C1 segment of cervical spinal cord (tissue), 14 donors: Measurements from ENCODE around the gene UBE2L5.
"Not testable (repeated sequence)": the region's sequence is repeated elsewhere in the genome, so short reads cannot be mapped to it uniquely, and the experiment has no call there.

Experiments used
- DNase-seq, 14 donors: peaks; one replicate each; lab custom pipeline; 2025; lab: John Stamatoyannopoulos, UW

Gene UBE2L5

DNA sequence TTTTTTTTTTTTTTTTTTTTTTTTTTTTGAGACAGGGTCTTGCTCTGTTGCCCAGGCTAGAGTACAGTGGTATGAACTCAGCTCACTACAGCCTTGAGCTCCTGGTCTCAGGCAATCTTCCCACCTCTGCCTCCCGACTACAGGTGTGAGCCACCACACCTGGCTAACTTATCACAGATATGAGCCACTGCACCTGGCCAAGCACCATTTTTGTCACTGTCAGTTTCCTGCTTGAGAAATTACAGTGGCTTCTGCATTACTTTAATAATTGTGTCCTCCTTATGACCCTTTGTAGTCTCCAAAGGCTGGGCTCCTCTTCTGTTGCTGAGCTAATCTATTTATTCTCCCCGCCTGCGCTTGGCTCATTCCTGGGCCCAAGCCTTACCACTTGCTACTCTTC lies 16.0 kb downstream of the UBE2L5 start:
- no peak for DNase-seq

DNA sequence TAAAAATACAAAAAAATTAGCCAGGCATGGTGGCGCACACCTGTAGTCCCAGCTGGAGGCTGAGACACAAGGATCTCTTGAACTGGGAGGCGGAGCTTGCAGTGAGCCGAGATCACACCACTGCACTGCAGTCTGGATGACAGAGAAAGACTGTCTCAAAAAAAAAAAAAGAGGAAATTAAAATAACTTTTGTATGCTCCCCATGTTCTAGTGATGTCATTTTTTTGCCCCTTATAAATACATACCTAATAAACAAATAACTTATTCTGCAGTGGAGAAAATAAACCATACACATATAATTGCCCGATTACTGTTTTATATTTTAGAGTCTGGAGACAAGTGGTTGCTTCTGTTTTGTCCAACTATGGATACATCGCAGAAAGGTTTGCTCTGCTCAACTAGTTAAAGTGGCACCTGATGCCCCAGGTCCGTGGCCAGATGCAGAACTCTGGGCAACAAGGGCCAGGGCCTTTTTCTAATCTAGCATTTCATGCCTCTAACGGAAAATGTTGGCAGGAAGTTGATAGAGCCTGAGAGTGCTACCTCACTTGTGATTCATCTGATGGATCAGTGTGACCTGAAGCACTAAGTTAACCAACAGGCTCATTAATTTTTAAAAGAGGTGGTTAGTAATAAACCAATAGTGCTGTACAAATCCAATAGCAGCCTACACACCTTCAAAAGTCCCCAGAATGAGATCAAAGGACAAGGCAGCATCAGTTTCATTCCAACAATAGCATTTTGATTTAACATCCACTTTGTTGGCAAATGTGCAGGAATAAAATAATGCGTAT lies 18.8 kb downstream of the UBE2L5 start:
- DNase-seq: no peak

DNA sequence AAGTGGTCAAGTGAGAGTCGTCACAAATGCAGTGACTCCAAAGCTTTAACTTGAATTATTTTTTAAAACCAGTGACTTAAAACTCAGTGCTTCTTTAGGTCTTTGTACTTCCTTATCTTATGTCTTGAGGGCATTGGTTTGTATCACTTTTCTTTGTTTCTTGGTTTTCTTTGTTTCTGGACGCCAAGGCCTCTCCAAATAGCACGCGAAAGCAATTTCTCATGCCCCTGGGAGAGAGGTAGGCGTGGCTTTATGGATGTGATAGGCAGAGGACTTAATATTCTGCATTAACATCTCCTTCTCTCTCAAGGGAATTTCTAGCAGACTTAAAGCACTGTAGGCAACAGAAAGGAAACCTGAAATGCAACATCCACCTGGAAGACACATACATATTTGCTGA lies 20.6 kb downstream of the UBE2L5 start:
- DNase-seq: no peak

DNA sequence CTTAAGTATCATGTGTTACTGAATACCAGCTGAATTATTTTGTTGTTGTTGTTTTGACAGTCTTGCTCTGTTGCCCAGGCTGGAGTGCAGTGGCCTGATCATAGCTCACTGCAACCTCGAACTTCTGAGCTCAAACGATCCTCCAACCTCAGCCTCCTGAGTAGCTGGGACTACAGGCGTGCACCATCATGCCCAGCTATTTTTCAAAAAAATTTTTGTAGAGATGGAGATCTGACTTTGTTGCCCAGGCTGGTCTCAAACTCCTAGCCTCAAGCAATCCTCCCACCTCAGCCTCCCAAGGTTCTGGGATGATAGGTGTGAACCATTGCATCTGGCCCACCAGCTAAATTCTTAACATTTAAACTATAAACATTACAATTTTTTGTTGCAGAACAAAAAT lies 21.2 kb downstream of the UBE2L5 start:
- DNase-seq: not testable (repeated sequence)

DNA sequence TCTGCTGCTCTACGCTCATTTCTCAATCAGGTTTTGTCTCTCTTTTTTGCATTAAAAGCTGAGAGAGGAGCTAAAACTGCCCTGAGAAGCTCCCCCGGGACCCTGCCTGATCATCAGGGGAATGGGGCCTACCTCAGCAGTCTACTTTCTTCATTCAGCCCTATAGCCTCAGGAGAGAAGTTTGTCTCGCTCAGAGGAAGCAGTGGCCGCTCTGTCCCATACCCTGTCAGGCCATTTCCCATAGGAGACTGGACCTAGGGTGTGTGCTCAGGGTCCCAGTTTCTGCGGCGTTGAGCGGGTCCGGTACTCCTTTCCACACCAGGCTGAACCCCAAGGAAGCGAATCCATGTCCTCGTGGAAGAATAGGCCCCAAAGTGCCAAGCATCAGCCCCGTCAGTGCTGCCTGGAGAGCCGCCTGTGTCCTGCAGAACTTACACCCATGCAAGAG lies 21.7 kb downstream of the UBE2L5 start:
- DNase-seq: no peak

DNA sequence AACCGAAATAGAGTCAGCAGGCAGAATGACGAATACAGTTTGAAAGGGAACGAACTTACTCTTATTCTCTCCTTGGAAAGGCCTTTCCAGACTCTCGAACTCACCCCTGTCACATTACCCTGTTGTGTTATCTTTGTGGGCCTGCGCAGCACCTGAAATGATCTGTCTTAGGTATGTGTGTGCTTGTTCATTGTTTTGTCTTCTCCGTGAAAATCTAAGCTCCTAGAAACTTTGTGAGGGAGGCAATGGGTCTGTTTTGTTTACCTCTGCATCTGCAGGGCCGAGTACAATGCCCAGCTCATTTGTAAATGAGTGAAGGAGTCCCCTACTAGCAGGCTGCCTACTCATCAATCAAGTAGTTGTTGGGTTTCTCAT lies 23.8 kb downstream of the UBE2L5 start:
- no peak for DNase-seq

DNA sequence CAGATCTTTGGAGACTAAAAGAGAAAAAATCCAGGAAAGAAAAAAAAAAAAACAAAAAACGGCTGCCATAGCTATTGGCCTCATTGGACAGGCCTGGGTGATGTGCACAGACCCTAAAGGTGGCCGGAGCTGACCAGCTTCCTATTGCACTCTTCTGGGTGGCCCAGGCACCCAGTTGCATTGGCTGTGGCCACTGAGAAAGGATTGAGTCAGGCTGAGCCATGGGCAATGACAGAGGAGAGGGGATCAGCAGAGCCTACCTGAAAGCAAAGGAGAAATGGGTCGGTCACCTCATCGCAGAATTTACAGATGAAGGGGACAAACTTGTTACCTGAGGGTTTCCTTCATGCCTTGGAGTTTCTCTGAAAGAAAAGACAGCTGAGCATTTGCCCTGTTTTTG lies 26.1 kb downstream of the UBE2L5 start:
- DNase-seq: no peak

DNA sequence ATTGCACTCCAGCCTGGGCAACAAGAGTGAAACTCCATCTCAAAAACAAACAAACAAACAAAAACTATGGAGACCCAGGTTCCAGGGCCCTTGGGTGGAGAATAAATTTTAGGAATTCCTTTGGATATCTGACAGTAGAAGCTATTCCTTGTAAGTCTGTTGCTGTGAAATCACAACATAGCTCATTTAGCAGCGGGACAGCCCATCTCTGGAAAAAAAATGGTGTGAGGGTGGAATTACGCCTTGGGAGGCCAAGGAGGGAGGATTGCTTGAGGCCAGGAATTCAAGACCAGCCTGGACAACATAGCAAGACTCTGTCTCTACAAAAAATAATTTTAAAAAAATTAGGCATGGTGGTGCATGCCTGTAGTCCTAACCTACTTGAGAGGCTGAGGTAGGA lies 27.8 kb downstream of the UBE2L5 start:
- DNase-seq: no peak

DNA sequence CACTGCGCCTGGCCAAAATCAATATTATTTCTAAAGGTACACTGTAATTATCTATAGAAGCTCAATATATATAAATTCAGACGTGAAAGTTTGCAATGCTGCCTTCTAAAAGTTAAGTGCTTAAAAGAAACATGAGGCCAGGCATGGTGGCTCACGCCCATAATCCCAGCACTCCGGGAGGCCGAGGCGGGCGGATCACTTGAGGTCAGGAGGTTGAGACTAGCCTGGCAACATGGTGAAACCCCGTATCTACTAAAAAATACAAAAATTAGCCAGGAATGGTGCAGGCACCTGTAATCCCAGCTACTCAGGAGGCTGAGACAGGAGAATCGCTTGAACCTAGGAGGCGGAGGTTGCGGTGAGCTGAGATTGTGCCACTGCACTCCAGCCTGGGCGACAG lies 29.2 kb downstream of the UBE2L5 start:
- DNase-seq: not testable (repeated sequence)

DNA sequence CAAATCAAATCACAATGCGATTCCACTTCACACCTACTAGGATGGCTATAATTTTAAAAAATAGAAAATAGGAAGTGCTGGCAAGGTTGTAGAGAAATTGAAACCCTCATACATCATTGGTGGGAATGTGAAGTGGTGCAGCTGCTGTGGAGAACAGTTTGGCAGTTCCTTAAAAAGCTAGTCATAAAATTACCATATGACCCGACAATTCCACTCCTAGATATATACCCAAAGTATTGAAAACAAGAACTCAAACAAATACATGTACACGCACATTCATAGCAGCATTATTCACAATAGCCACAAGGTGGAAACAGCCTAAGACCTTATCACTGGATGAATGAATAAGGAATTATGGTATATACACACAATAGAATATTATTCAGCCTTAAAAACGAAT lies 31.4 kb downstream of the UBE2L5 start:
- DNase-seq: no peak

DNA sequence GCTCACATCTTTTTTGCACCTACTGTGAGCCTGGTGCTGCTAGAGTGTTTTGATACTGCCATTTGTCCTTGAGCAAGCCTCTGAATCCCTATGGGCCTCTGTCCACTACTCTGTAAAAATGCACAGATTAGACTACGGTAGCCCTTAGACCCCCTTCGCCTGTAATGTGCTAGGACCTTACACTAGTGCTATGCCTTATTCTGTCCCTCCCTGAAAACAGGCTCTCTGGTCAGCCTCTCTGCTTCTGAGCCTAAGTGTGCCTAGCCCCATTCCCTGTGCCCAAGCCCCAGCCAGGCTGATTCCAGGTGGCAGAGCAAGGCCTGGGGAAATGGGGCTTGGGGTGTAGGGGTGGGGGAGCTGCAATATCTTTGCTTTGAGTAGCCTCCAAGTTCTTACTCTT lies 32.7 kb downstream of the UBE2L5 start:
- DNase-seq: no peak

DNA sequence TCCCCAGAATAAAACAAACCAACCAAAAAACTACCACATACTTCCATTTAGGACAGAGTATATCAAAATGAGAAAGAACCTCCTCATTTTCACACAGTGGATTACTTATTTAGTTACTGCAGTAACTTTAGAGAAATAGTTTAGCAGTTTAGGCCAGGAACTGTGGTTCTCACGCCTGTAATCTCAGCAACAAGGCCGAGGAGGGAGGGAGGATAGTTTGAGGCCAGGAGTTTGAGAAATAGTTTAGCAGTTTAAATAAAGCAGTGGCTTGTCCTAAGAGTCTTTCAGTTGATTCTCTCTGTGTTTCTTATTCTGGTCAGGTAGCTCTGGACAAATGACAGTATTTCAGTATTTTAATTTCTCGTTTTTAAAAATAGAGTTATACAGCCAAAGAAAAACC lies 34.0 kb downstream of the UBE2L5 start:
- DNase-seq: no peak

DNA sequence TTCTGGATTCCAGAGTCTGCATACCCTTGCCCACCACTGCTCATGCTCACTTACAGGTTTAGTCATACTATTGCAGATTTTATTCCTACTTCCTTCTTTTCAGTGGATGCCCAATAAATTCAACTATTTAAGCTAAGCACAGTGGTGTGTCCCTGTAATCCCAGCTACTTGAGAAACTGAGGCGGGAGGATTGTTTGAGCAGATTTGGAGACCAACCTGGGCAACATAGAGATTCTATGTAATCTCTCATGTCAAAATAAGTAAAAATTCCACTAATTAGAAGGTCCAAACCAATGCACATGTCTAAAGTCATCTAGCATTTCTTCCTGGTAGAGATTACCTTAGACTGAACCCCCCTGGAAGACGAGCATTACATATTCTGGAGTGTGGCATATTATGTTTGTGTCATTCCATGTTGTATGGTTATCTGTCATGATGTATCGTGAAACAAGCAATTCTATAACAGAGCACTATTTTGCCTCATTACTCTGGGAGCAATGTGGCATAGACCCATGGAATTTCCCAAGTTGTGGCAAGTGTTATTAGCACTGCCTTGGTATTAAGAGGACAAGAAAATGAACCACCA lies 35.1 kb downstream of the UBE2L5 start:
- DNase-seq: no peak

DNA sequence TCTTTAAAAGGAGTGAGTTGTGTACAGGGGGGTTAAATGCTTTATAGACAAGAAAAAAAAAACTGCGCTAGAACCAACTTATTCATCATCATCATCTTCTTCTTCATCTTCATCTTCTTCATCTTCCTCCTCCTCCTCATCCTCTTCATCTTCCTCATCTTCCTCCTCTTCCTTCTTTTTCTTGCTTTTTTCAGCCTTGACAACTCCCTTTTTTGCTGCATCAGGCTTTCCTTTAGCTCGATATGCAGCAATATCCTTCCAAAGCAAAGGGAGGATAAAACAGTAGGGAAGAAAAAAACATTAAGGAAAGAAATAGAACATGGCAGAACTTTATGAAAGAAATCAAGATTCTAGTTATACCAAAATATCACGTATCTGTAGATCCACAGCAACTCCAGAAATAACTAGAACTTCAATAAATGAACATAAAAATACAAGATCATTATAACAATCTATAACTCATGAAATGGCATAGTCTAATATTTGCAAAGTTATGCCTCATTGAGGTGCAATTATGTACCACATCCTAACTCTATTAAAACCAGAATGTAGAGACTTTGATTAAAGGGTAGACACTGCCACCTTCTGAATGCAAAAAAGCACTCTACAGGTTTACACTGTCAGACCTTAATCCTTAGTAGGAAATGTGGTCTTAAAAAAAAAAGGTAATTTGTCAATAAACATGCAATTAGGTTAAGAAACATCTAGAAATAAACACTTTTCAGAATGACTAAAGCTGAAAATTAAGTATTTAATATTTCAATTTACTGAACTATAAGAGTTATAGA lies 39.2 kb downstream of the UBE2L5 start:
- peak in 1 of 14 donors; percentile 16 for DNase-seq

DNA sequence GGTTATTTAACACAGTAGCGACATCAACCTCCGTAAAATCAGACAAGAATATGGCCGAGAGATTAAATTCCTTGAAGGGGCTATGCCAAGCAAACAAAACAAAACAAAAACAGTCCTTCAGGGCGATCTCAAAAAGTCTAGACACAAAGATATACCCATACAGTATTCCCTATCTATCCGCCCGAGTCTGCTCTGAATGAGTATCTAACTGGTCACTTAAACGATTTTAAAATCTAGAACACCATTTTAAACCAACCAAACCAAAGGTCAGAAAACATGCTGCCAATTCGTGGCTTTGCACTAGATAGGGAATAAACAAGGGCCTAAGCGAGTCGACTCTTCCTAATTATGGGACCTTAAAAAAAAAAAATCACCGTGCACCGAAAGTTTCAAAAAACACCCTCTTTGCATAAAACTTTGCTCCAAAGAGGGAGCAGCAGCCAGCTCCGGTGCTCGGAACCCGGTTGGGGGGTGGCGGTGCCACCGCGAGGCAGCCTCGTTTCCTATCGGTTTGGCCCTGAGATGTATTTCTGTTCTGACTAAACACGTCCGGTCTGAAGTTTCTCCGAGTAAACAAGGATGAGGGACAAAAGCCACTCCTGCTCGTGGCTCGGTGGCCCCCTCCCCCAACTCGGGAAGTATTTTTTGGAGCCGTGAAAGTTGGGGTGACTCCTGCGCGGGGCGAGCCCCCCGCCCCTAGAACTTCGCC lies 41.6 kb downstream of the UBE2L5 start:
- peak in 11 of 14 donors; percentile 5 to 84 (median 72) for DNase-seq

DNA sequence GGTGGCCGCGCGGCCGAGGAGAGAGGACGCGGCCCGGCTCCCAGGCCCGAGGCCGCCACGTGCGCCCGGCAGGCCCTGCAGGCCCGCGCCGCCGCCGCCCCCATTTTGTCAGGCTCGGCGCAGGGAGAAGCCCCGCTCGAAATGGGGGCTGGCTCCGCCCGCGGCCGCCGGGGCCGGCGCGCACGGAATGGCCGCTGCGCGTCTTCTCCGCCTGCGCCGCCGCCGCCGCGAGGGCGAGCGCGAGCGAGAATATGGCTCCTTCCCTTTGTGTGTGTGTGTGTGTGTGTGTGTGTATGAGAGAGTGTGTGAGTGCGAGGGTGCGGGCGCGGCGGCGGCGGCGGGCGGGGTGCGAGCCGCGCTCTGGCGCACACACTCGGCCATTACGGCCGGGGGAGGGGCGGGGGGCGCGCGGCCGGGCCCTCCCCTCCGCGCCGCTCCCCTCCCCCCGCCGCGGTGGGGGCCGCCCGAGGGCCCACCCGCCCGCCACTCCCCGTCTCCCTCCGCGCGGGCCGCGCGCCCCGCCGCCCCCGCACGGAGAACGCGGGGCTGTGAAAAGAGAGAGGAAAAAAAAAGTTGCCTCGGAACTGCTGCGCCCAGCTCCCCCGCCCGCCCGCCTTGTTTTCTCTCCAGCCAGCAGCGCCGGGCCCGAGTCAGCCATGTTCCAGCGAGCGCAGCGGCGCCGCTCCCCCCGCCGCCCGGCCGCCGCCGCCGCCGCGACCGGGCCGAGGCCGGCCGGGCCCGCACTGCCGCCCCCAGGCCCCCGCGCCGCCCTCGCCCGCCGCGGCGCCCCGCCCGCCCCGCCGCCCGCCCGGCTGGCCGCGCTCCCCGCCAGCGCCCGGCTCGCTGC lies 42.4 kb downstream of the UBE2L5 start:
- DNase-seq: peak; percentile 6 to 89 (median 78)

DNA sequence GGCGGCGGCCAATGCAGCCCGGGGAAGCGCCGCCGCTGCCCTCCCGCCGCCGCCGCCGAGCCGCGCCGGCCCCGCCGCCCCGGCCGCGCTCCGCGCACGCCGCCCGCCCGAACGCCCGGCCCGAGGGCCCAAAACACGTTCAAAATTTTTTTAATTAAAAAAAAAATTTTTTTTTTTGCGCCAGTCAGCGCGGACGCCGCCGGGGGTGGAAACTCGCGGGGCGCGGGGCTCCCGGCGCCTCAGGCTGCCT lies 43.0 kb downstream of the UBE2L5 start:
- no peak for DNase-seq

DNA sequence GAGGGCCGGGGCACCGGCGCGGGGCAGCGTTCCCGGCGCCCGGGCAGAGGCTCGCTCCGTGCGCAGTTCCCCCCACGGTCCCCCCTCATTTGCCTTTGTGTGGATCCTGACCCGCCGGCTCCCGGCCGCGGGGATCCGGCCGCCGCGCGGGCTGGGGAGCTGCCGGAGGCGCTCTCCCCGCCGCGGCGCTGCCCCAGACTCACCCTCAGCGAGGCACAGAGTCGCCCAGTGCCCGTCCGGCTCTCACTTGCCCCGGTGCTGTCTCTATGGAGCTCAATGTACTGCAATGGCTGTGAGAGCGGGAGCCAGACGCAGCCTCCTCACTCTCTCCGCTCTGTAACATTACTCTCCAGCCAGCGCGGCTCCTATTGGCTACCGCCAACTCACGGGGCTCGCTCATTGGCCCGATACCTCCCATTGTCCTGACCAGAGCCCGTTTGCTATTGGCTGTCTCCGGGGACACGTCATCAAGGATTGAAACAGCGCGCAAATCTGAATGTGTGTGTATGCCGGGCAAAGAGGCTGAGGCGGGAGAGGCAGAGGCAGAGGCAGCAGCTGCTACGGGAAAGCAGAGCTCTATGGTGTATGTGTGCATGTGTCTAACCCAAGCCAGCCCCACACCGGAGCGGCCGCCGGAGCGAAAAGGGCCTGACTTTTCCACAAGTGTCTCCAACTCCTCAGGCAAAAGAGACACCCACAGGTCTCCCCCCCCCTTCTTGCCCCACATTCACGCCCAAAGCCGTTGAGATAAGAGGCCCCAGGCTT lies 43.5 kb downstream of the UBE2L5 start, which contains the start of gene HMGB1:
Gene HMGB1 (minus strand): TSS at position 344 of the 765 bp plus-strand sequence. CDS start 2,256 bp downstream, outside the sequence.
- peak; percentile 83 to 98 (median 97) for DNase-seq

DNA sequence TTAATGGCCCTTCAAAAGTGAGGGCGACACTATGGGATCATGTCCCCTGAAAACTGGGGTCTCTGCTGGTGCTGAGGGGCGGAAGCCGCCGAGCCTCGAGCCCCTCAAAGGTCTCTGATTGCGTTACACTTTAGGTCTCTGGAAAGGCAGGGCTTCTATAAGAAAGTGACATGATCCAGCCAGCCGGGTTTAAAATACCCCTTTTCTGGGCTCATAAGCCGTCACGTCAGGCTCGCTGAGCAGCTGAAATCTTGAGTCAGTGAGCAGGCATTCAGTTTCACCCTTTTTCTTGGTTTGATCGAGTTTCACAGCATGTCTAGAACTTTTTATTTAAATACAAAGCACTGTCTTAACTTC lies 44.0 kb downstream of the UBE2L5 start:
- DNase-seq: no peak

DNA sequence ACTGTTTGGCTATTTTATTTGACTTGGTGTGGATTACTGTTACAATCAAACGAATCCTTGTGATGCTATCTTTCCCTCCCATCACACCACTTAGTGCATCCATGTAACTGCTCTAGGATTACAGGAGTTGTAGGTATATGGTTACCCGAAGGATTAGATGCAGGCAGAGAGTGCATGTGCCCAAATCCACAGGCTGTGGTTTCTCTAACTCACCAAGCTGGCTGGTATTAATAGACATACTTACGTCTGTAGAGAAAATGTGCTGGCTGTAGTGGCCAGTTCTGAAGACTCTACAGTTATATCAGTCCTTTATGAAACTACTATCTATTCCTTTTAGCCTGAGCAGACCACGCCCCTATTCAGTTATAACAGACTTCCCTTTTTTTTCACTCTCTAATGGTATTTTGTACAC lies 44.6 kb downstream of the UBE2L5 start:
- no peak for DNase-seq

DNA sequence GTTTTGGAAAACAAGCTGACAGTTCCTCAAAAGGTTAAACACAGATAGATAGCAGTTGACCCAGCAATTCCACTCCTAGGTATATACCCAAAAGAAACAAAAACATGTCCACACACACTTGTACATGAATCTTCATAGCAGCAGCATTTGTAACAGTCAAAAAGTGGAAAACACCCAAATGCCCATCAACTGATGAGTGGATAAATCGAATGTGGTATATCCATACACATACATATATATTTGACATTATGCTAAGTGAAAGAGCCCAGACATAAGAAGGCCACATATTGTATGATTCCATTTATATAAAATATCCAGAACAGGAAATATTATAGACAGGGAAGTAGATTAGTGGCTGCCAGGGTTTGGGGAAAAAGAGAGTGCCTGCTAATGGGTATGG lies 51.4 kb downstream of the UBE2L5 start:
- no peak for DNase-seq
